HEK293 (cell line): Measurements from ENCODE around the gene RABGGTA.

Source experiments
- ZBTB1 ChIP-seq: fragments of 450-650 bp; formaldehyde crosslinking; IDR thresholded peaks from 2 replicates; pipeline ENCODE4 v1.5.1; 2016; ENCODE audit warnings: missing biosample characterization, missing genetic modification characterization
- ZBTB21 ChIP-seq: fragments of 450-650 bp; formaldehyde crosslinking; IDR thresholded peaks from 2 replicates; pipeline ENCODE4 v1.5.1; 2017; ENCODE audit warnings: missing biosample characterization, missing genetic modification characterization
- ZNF202 ChIP-seq: fragments of 450-650 bp; formaldehyde crosslinking; IDR thresholded peaks from 2 replicates; pipeline ENCODE4 v1.5.1; 2016; ENCODE audit warnings: missing biosample characterization, missing genetic modification characterization, borderline replicate concordance
- ZNF830 ChIP-seq: fragments of 450-650 bp; IDR thresholded peaks from 2 replicates; pipeline ENCODE4 v1.5.0; 2018; ENCODE audit warnings: missing biosample characterization, missing genetic modification characterization, low read depth, mild to moderate bottlenecking, moderate library complexity
- TF ChIP-seq, protein P1 (sequence below): fragments of 450-650 bp; formaldehyde crosslinking; IDR thresholded peaks from 2 replicates; pipeline ENCODE4 v1.5.1; 2017; ENCODE audit warnings: missing biosample characterization, missing genetic modification characterization
- TF ChIP-seq, protein P2 (sequence below): fragments of 450-650 bp; formaldehyde crosslinking; IDR thresholded peaks from 2 replicates; pipeline ENCODE4 v1.5.1; 2016; ENCODE audit warnings: missing biosample characterization, missing genetic modification characterization
- TF ChIP-seq, protein P3 (sequence below): sonication (generic); formaldehyde crosslinking; IDR thresholded peaks from 2 replicates; pipeline ENCODE4 v1.8.1; 2022; ENCODE audit warnings: mild to moderate bottlenecking, moderate library complexity, missing genetic modification reagents
- TF ChIP-seq, protein P4 (sequence below): fragments of 450-650 bp; formaldehyde crosslinking; IDR thresholded peaks from 2 replicates; pipeline ENCODE4 v1.5.1; 2017; ENCODE audit warnings: missing biosample characterization, missing genetic modification characterization

DNA sequence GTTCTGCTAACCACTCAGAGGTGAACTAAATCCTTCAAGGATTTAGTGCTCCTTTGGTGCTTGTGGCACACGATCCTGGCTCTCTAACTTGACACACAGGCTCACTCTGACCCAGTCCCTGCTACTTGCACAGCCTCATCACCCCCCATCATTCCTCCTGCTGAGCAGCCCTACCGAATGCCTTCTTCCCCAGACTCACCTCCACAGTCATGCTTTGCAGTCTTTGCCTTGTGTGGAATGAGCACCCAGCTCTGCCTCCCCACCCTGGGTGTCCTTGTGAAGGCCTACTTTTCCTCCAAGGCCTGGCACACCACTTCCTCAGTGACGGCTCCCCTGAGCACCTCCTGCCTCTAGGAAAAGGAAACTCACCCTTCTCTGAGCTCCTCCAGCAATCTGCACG is 21.0 kb downstream of the RABGGTA start:
- TF ChIP-seq, protein P1, sequence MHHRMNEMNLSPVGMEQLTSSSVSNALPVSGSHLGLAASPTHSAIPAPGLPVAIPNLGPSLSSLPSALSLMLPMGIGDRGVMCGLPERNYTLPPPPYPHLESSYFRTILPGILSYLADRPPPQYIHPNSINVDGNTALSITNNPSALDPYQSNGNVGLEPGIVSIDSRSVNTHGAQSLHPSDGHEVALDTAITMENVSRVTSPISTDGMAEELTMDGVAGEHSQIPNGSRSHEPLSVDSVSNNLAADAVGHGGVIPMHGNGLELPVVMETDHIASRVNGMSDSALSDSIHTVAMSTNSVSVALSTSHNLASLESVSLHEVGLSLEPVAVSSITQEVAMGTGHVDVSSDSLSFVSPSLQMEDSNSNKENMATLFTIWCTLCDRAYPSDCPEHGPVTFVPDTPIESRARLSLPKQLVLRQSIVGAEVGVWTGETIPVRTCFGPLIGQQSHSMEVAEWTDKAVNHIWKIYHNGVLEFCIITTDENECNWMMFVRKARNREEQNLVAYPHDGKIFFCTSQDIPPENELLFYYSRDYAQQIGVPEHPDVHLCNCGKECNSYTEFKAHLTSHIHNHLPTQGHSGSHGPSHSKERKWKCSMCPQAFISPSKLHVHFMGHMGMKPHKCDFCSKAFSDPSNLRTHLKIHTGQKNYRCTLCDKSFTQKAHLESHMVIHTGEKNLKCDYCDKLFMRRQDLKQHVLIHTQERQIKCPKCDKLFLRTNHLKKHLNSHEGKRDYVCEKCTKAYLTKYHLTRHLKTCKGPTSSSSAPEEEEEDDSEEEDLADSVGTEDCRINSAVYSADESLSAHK (tag by site-specific recombination), result no peak
- TF ChIP-seq ZBTB1 (tag by site-specific recombination), result no peak
- no peak for TF ChIP-seq ZNF830 (tag by site-specific recombination)
- TF ChIP-seq, protein P2, sequence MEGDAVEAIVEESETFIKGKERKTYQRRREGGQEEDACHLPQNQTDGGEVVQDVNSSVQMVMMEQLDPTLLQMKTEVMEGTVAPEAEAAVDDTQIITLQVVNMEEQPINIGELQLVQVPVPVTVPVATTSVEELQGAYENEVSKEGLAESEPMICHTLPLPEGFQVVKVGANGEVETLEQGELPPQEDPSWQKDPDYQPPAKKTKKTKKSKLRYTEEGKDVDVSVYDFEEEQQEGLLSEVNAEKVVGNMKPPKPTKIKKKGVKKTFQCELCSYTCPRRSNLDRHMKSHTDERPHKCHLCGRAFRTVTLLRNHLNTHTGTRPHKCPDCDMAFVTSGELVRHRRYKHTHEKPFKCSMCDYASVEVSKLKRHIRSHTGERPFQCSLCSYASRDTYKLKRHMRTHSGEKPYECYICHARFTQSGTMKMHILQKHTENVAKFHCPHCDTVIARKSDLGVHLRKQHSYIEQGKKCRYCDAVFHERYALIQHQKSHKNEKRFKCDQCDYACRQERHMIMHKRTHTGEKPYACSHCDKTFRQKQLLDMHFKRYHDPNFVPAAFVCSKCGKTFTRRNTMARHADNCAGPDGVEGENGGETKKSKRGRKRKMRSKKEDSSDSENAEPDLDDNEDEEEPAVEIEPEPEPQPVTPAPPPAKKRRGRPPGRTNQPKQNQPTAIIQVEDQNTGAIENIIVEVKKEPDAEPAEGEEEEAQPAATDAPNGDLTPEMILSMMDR (tag by site-specific recombination), result no peak
- no peak for TF ChIP-seq ZBTB21 (tag by site-specific recombination)
- TF ChIP-seq ZNF202 (tag by site-specific recombination), result no peak
- TF ChIP-seq, protein P3, sequence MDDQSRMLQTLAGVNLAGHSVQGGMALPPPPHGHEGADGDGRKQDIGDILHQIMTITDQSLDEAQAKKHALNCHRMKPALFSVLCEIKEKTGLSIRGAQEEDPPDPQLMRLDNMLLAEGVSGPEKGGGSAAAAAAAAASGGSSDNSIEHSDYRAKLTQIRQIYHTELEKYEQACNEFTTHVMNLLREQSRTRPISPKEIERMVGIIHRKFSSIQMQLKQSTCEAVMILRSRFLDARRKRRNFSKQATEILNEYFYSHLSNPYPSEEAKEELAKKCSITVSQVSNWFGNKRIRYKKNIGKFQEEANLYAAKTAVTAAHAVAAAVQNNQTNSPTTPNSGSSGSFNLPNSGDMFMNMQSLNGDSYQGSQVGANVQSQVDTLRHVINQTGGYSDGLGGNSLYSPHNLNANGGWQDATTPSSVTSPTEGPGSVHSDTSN (CRISPR knock-in tag), result no peak
- TF ChIP-seq, protein P4, sequence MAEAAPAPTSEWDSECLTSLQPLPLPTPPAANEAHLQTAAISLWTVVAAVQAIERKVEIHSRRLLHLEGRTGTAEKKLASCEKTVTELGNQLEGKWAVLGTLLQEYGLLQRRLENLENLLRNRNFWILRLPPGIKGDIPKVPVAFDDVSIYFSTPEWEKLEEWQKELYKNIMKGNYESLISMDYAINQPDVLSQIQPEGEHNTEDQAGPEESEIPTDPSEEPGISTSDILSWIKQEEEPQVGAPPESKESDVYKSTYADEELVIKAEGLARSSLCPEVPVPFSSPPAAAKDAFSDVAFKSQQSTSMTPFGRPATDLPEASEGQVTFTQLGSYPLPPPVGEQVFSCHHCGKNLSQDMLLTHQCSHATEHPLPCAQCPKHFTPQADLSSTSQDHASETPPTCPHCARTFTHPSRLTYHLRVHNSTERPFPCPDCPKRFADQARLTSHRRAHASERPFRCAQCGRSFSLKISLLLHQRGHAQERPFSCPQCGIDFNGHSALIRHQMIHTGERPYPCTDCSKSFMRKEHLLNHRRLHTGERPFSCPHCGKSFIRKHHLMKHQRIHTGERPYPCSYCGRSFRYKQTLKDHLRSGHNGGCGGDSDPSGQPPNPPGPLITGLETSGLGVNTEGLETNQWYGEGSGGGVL (tag by site-specific recombination), result no peak
